H1 (cell line): ENCODE results near the gene SLC18A3.

ENCODE experiments used
- CTCF ChIP-seq, 3 experiments: IDR thresholded peaks; 1 replicate in 2 of 3; 2 replicates in 1 of 3; pipeline versions ENCODE4 v1.5.1 to v1.6.1; 2011; ENCODE audit warnings: low read length in 3 of 3, mild to moderate bottlenecking in 3 of 3, inconsistent platforms in 2 of 3, low read depth in 1 of 3, moderate library complexity in 1 of 3; ENCODE audit not compliant: insufficient read depth in 1 of 3; ENCODE audit errors: control extremely low read depth in 1 of 3
- EP300 ChIP-seq, 2 experiments: IDR thresholded peaks; 1 replicate in 1 of 2; 2 replicates in 1 of 2; pipeline ENCODE4 v1.6.1; 2011 to 2012; ENCODE audit warnings: low read depth in 2 of 2, low read length in 2 of 2, mild to moderate bottlenecking in 2 of 2, borderline replicate concordance in 1 of 2, inconsistent platforms in 1 of 2, moderate library complexity in 1 of 2
- FOSL1 ChIP-seq: IDR thresholded peaks from 2 replicates; pipeline ENCODE4 v1.6.1; 2011; ENCODE audit warnings: mild to moderate bottlenecking, low read depth, low read length, moderate library complexity; ENCODE audit not compliant: insufficient read depth
- POLR2A ChIP-seq, 2 experiments: IDR thresholded peaks; 1 replicate in 1 of 2; 2 replicates in 1 of 2; pipeline ENCODE4 v1.6.1; 2011; ENCODE audit warnings: low read depth in 2 of 2, low read length in 2 of 2, mild to moderate bottlenecking in 2 of 2; ENCODE audit errors: control extremely low read depth in 1 of 2
- RAD21 ChIP-seq, 2 experiments: IDR thresholded peaks in 1 of 2; conservative IDR thresholded peaks in 1 of 2; 2 replicates each; pipeline ENCODE4 v1.6.1; 2011; ENCODE audit warnings: low read depth in 2 of 2, low read length in 2 of 2, improper control_type of control experiment in 1 of 2, inconsistent platforms in 1 of 2, mild to moderate bottlenecking in 1 of 2, moderate library complexity in 1 of 2
- RFX5 ChIP-seq: IDR thresholded peaks from 2 replicates; pipeline ENCODE4 v1.6.1; 2011; ENCODE audit warnings: low read depth, low read length, improper control_type of control experiment, borderline replicate concordance
- TBP ChIP-seq: IDR thresholded peaks from 2 replicates; pipeline ENCODE4 v1.6.1; 2011; ENCODE audit warnings: low read depth, low read length, improper control_type of control experiment

DNA sequence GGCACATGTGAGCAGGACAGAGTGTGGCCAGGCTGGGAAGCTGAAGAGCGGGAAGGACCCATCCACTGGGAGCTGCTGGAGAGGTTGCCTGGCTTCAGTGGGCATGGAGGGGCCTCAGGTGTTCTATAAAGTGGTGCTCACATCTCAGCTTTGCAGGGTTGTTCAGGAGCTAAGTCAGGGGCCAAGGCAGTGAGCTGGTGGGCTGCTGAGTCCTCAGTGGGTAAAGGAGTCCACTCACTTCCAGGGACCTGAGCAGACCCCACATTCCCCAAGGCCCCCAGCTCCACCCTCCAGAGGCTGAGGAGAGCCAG, 40.6 kb downstream of the SLC18A3 start:
- TF ChIP-seq POLR2A (IDR thresholded peaks at IDR 0.05; ENCODE audit: control extremely low read depth in 1 of 2, low read depth in 2 of 2, low read length in 2 of 2) (no peak), CTCF (IDR thresholded peaks at IDR 0.05; ENCODE audit: control extremely low read depth in 1 of 3, insufficient read depth in 1 of 3, low read depth in 1 of 3, low read length in 3 of 3) (no peak), RFX5 (no peak), FOSL1 (no peak), TBP (no peak), EP300 (IDR thresholded peaks at IDR 0.05; ENCODE audit: borderline replicate concordance in 1 of 2, low read depth in 2 of 2, low read length in 2 of 2) (no peak), RAD21 (IDR thresholded peaks at IDR 0.05 in 1 of 2, conservative IDR thresholded peaks at IDR 0.05 in 1 of 2; ENCODE audit: low read depth in 2 of 2, low read length in 2 of 2) (no peak)
